Sigmoid colon (tissue), 7 donors: ENCODE results near the gene GABRR3. TPM values are rescaled to one million over a fixed set of nuclear protein-coding genes. Genes with fewer than 3 reads are reported as not detected.

Experiments used
- DNase-seq: peaks from one replicate; pipeline ENCODE4 v3.0.0-alpha.2; 2019
- H3K27ac ChIP-seq, 4 donors: fragments of 200-600 bp; sonication (generic); one replicate each; pipeline ENCODE4 v1.5.1; 2016 to 2019; ENCODE audit warnings: mild to moderate bottlenecking in 1 of 4
- H3K27me3 ChIP-seq, 3 donors: fragments of 200-600 bp; sonication (generic); one replicate each; pipeline ENCODE4 v1.5.1; 2019; ENCODE audit warnings: mild to moderate bottlenecking in 1 of 3
- H3K36me3 ChIP-seq, 4 donors: fragments of 200-600 bp; sonication (generic); one replicate each; pipeline ENCODE4 v1.5.1; 2016 to 2019
- H3K4me1 ChIP-seq, 4 donors: fragments of 200-600 bp; sonication (generic); one replicate each; pipeline ENCODE4 v1.5.1; 2017 to 2019
- H3K4me3 ChIP-seq, 4 donors: fragments of 200-600 bp; sonication (generic); one replicate each; pipeline ENCODE4 v1.5.1; 2017 to 2019; ENCODE audit warnings: mild to moderate bottlenecking in 2 of 4, moderate library complexity in 1 of 4
- H3K9me3 ChIP-seq, 4 donors: fragments of 200-600 bp in 3 of 4; sonication (generic) in 3 of 4; one replicate each; pipeline versions ENCODE4 v1.5.1 to v1.6.1; 2013 to 2019
- CTCF ChIP-seq, 4 experiments: fragments of 450-650 bp in 3 of 4; fragments of 200-600 bp in 1 of 4; IDR thresholded peaks; one replicate each; pipeline ENCODE4 v1.5.1; 2016 to 2019; ENCODE audit warnings: antibody characterized with exemption in 4 of 4, mild to moderate bottlenecking in 3 of 4, moderate library complexity in 2 of 4
- EP300 ChIP-seq, 4 donors: sonication (generic); formaldehyde crosslinking; IDR thresholded peaks; one replicate each; pipeline ENCODE4 v1.6.1; 2017; ENCODE audit warnings: antibody characterized with exemption in 4 of 4
- POLR2A ChIP-seq, 2 donors: fragments of 450-650 bp; IDR thresholded peaks; one replicate each; pipeline ENCODE4 v1.6.1; 2016; ENCODE audit warnings: antibody characterized with exemption in 2 of 2, mild to moderate bottlenecking in 2 of 2, moderate library complexity in 2 of 2
- POLR2AphosphoS5 ChIP-seq, 4 donors: sonication (generic); formaldehyde crosslinking; IDR thresholded peaks; one replicate each; pipeline ENCODE4 v1.6.1; 2017; ENCODE audit warnings: antibody characterized with exemption in 4 of 4
- WGBS, 2 donors: extraction: QIAGEN DNeasy Blood & Tissue Kit; methylation state at CpG; one replicate each; pipeline ENCODE4 v1.1.7; 2013; 5-methylcytosine and 5-hydroxymethylcytosine counted together
- intact Hi-C: fragments of 100-400 bp; cut with DNase I; formaldehyde crosslinking; loops from one replicate; pipeline ENCODE4 v1.15.1; 2023
- polyA plus RNA-seq, 3 donors: library from polyadenylated mRNA; stranded (reverse); fragments of 200-250 nt; gene quantifications; one replicate each; pipeline ENCODE4 v1.2.3, GENCODE V29; 2013
- total RNA-seq, 4 donors: library from RNA; depleted of rRNA; stranded (reverse); fragments of >200 nt; gene quantifications; one replicate each; pipeline ENCODE4 v1.1.0, GENCODE V29; 2016
- donor health status: healthy with polysubstance abuse.
- donor health status: Bipolar disorder and iron deficiency.
- donor health status: healthy.

Gene GABRR3
- total and polyA plus RNA-seq, 7 donors: not detected

DNA sequence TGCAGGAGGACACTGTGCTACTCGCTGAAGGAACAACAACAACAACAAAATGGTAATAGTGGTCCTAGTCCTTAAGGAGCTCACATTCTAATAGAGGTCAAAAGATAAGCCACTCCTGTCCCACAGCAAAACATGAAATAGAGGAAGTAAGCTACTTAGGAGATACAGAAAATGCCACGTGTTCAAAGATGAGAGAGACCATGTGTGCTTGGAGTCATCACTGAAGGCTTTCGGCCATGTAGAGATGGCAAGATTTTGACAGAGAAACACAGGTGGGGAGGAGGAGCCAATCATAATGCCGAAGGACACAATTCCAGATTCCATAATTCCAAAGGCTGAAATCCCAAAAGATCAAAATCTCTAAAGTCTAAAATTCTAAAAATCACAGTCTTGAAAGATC, 38.1 kb downstream of the GABRR3 start:
- DNase-seq: no peak
- H3K27ac ChIP-seq: no peak overlapping the region
- no peaks in the 10 kb centered on the region for H3K27me3 ChIP-seq
- no peaks in the 10 kb centered on the region for H3K36me3 ChIP-seq
- intact Hi-C loops: no loop called here
- no peaks in the 10 kb centered on the region for H3K4me1 ChIP-seq
- H3K4me3 ChIP-seq: no peak overlapping the region
- 84 to 91% methylated on average over 4 of the region's 4 CpGs for WGBS, 2 donors
- TF ChIP-seq EP300 (IDR thresholded peaks at IDR 0.05) (no peak), CTCF (IDR thresholded peaks at IDR 0.05) (no peak), POLR2AphosphoS5 (IDR thresholded peaks at IDR 0.05) (no peak), POLR2A (IDR thresholded peaks at IDR 0.05) (no peak)
- no peaks in the 10 kb centered on the region for H3K9me3 ChIP-seq

DNA sequence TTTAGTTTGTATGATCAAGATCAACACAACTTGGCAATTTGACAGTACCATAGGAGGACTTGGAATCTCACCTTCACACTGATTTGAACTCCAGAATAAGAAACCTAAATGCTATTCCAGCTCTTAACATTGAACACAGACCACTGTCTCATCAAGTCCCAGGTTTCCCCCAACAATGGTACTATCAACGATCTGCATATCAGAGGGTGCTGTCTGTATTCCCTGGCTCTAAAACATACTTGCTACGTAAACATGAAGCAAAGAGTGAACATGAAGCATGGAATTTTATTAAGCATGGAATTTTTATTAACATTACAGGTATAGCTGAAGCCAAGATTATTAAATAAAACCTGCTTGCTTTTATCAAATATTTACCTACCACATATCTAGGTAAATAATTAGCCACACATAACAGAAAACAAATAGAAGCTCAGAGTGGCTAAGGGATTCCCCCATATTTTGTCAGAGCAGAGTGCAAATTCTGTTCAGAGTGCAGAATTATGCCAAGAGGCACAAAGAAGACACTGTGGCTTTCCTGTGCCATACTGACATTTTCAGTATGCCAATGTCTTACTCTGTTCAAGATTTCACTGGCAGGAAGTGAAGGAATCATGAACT, 40.7 kb downstream of the GABRR3 start:
- Histone ChIP-seq H3K27ac (no peak overlapping the region), H3K9me3 (no peaks in the 10 kb centered on the region), H3K27me3 (no peaks in the 10 kb centered on the region), H3K4me1 (peaks cover 0 to 13% (median 8%) of the 10 kb centered on the region in 4 donors), H3K4me3 (no peak overlapping the region), H3K36me3 (no peaks in the 10 kb centered on the region)
- 52 to 83% methylated on average over 2 of the region's 2 CpGs for WGBS, 2 donors
- intact Hi-C loops: no loop called here
- no peak for DNase-seq
- TF ChIP-seq POLR2A (IDR thresholded peaks at IDR 0.05): no peak
- no peak for TF ChIP-seq EP300 (IDR thresholded peaks at IDR 0.05)
- TF ChIP-seq POLR2AphosphoS5 (IDR thresholded peaks at IDR 0.05): no peak
- no peak for TF ChIP-seq CTCF (IDR thresholded peaks at IDR 0.05)

- Histone ChIP-seq H3K4me3 (no peak overlapping the region), H3K36me3 (no peaks in the 10 kb centered on the region), H3K27ac (no peak overlapping the region), H3K27me3 (no peaks in the 10 kb centered on the region), H3K4me1 (peaks cover 0 to 13% (median 8%) of the 10 kb centered on the region in 4 donors), H3K9me3 (no peaks in the 10 kb centered on the region)
- no peak for TF ChIP-seq EP300 (IDR thresholded peaks at IDR 0.05)
- TF ChIP-seq POLR2A (IDR thresholded peaks at IDR 0.05): no peak
- no peak for TF ChIP-seq POLR2AphosphoS5 (IDR thresholded peaks at IDR 0.05)
- no peak for TF ChIP-seq CTCF (IDR thresholded peaks at IDR 0.05)
- 81 to 87% methylated on average over 2 of the region's 2 CpGs for WGBS, 2 donors
- intact Hi-C loops: no loop called here
- DNase-seq: no peak
Observed at GRCh38 chr3:97993526-97993925, 41.6 kb downstream of the GABRR3 start.

GRCh38 chr3:97992547-97993173, 42.5 kb downstream of the GABRR3 start:
- Histone ChIP-seq H3K27ac (no peak overlapping the region), H3K4me3 (no peak overlapping the region), H3K27me3 (no peaks in the 10 kb centered on the region), H3K4me1 (peaks cover 0 to 13% (median 8%) of the 10 kb centered on the region in 4 donors), H3K9me3 (no peaks in the 10 kb centered on the region), H3K36me3 (no peaks in the 10 kb centered on the region)
- intact Hi-C loops: no loop called here
- DNase-seq: no peak
- 91 to 94% methylated on average over 2 of the region's 2 CpGs for WGBS, 2 donors
- TF ChIP-seq CTCF (IDR thresholded peaks at IDR 0.05): no peak
- TF ChIP-seq EP300 (IDR thresholded peaks at IDR 0.05): no peak
- TF ChIP-seq POLR2AphosphoS5 (IDR thresholded peaks at IDR 0.05): no peak
